NOMO-1 treated with DMSO at 0.1 percent for 48 hours (cell line): Measurements from ENCODE around the gene PABPN1L.

ENCODE experiments used
- DNase-seq: peaks from one replicate; lab custom pipeline; 2025; ENCODE audit not compliant: unreplicated experiment; lab: John Stamatoyannopoulos, UW

Gene PABPN1L

GRCh38 chr16:88866151-88866920 is at the start of gene PABPN1L:
PABPN1L (minus strand) TSS chr16:88866660; CDS start chr16:88866606, 54 bp downstream.
- no peak for DNase-seq

DNA sequence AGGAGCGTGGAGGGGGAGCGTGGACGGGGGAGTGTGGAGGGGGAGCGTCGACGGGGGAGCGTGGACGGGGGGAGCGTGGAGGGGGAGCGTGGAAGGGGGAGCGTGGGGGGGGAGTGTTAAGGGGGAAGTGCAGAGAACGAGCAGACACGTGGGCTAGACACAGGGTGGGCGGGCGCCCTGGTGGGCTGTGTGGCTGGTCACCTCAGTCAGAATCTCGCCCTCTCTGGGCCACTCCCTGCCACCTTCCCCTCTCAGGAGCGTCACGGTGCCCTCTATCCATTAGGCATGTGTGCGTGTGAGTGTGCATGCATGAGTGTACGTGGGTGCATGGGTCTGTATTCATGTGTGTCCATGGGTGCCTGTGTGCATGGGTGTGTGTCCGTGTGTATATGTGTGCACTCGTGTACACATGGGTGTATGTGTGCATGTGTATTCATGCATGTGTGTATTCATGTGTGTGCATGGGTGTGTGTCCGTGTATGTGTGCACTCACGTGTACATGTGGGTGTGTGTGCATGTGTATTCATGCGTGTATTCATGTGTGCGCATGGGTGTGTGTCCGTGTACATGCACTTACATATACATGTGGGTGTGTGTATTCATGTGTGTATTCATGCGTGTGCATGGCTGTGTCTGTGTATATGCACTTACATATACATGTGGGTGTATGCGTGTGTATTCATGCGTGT is 49.3 kb upstream of the PABPN1L start:
- no peak for DNase-seq

GRCh38 chr16:88914750-88915368 is 48.4 kb upstream of the PABPN1L start:
- no peak for DNase-seq

DNA sequence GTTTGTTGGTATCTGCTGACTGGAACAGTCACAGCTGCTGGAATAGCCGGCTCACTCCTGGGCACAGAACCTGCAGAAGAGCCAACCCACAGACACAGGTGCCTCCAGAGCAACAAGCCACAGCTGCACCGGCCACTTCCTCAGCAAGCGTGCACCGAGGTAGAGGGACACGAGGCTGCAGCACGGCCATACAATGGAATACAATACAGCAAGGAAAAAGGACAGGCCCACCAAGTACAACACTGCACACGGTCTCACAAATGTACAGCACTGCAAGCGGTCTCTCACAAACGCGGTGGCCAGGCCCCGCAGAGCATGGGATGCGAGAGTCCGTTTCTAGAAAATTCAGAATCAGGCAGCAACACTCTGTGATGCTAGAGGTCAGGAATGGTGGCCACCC is 47.4 kb upstream of the PABPN1L start:
- no peak for DNase-seq

DNA sequence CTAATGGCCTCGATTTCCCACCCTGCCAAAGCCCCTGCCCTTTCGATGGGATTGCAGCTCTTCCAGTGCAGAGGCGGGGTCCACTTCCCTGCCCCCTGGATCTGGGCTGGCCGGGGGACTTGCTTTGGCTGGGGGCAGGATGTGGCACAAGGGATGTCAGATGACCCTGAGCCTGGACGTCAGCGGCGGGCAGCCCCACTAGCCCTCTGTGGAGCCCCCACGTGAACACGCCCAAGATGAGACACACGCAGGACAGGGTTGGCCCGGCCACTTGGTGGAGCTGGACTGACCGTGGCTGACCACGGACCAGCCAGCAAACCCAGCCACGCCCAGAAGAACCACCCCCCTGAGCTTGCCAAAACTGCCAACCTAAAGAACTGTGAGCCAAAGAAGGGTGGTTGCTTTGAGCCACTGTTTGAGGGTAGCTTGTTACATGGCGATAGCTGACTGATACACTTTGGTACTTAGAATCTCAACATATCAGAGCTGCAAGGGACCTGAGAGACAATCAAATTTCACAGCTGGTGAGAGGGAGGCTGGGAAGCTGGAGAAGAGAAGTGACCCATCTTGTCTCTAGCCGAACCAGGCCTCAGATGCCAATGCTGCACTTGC is 46.6 kb upstream of the PABPN1L start:
- DNase-seq: no peak

DNA sequence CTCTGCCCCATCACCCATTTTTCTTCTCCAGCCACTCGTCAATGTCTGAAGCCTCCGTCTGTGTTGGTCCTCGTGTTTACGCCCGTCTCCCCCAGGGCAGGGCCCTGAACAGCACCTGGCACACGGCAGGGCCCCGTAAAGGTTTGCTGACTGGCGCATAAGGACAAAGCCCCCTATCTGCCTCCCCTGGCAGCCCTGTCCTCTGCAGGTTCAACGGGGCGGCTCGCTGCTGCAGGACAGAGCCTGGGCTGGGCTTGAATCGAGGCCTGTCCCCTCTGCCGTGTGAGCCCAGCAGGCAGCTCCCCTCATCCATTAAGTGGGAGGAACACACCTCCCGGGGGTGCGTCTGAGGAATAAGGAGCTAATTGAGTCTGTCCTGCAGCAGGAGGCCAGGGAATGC is 46.1 kb upstream of the PABPN1L start:
- DNase-seq: no peak

- no peak for DNase-seq
These were observed 45.5 kb upstream of the PABPN1L start for GRCh38 chr16:88911946-88912310.

DNA sequence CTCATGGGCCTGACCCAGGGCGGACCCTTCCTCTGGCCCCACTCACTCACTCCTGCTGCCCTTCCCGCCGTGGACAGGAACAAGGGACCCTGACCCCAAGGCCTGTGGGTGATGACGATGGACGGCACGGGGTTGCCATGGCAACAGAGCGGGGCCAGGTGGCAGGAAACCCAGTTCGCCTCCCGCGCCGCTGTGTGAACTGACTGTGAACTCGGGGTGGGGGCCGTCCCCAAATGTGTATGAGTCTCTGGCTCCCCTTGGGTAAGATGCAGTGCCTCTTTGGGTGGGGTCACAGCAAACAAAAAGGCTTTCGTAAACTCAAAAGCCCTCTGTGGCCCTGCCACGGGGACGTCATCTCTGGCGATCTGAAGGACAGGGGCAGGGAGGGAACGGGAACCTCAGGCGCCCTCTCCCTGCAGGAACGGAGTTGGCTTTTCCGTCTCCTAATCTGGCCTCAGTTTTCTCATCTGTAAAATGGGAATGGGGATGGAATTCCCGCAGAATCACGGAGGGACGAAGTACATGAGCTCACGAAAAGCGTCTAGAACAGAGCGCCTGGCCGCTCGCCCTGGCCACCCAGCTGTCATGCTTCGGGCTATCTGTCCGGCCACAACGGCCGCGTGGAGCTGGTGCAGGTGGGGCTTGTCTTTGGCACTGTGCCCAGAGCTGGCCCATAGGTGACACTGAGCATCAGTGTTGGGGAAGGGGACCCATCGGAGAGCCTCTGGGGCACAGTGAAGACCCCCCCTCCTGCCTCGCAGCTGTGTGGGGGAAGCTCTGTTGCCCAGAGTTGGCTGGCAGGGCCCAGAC is 44.9 kb upstream of the PABPN1L start:
- no peak for DNase-seq

DNA sequence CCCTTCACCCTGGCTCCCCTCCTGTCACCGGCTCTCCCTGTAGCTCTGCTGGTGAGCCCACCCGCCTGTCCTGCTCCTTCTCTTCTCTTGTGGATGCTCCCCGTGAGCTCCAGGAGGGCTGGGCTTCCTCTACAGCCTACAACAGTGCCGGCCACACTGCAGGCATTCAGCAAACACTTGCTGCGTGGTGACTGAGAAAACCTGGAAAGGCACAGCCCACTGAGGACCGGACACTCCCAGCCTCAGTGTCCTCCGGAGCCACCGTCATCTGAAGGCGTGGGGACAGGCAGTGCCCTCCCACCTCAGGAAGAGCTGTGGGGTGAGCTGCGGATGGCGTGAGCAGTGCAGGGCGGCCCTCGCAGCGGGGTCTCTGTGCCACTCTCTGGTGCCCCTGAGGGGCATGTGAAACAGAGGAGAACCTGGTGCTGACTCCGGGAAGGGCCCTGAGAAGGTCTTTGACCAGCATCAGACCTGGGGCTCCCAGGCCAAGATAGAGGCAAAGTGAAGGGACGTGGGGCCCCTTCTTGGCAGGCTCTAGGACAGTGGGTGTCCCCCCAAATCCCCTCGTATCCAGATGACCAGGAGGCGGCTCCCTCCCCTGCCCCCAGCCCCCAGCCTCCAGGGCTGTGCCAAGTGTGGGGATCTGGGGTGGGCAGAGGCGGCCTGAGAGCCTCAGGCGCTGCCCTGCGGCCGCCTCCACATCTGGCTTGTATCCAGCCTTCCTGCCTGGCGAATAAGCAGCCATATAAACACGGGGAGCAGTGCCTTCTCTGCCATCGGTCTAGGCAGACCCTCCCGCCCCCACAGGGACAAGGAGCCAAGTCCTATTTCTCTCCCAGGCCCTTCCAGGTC is 44.0 kb upstream of the PABPN1L start:
- DNase-seq: no peak

- DNase-seq: no peak
These were observed 43.2 kb upstream of the PABPN1L start for GRCh38 chr16:88909431-88910210.

GRCh38 chr16:88908307-88908706 is 41.8 kb upstream of the PABPN1L start:
- no peak for DNase-seq

GRCh38 chr16:88907768-88908167 is 41.3 kb upstream of the PABPN1L start:
- no peak for DNase-seq

- no peak for DNase-seq
These were observed 40.2 kb upstream of the PABPN1L start for GRCh38 chr16:88906535-88907105.

DNA sequence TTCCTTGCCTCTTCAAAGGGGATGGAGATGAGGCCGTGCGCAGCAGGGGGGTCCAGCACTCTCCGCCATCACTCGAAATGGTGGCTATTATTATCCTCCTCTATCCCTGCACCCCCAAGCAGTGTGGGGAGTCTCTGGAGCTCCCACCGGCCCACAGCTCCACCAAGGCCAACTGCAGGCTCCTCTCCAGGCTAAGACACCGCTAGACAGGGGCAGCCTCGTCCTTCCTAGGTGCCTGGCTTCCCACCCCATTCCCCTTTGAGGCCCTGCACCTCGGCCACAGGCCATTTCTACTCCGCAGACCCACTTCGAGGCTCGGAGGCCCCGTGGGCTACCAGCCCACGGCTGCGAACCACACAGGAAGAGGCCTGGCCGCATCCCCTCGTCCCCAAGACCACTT is 39.6 kb upstream of the PABPN1L start:
- DNase-seq: no peak

GRCh38 chr16:88905563-88905962 is 39.1 kb upstream of the PABPN1L start:
- DNase-seq: no peak

DNA sequence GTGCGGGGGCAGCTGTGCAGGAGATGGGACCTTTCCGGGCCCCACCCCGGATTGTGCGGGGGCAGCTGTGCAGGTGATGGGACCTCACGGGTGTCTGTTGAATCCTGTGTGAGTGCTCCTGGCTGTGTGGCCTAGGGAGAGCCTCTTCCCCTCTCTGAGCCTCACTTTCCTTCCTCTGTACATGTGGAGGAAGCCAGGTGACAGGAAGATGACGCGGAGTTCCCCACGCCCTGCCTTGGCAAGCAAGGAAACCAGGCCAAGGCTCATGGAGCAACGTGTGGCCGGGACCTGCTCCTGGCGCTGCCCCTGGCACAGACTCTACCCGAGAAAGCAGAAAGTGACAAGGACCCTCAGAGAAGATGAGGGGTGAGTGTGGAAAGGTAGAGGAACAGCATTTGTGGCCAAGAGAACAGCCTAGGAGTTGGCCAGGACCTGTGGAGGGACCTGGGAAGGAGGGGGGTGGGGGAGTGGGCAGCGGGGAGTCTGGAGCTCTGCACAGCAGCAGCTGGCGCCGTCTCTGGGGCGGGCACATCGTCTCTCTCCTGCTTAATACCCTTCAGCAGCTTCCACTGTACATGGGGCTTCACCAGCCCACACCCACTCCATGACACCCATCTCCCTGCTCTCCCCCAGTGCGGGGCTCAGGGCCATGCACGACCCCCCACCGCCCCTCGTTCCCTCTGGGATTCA is 38.4 kb upstream of the PABPN1L start:
- DNase-seq: no peak

DNA sequence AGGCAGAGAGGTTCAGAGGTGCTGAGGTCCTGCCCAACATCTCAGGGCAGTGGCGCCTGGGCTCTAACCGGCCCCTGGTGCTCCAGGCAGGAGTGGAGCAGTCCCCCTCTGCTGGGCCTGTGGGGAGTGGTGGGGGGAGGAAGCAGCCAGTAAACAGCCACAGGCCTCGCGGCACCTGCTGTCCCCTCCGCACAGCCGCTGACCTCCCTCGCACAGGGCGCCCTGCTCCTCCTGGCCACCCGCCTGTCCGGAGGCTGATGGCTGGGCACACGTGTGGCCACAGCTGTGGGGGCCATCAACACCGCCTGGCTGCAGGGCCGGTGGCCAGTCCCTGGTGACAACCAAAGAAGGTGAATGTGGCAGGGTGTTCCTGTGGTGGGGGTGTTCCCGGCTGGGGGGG is 36.8 kb upstream of the PABPN1L start:
- no peak for DNase-seq

DNA sequence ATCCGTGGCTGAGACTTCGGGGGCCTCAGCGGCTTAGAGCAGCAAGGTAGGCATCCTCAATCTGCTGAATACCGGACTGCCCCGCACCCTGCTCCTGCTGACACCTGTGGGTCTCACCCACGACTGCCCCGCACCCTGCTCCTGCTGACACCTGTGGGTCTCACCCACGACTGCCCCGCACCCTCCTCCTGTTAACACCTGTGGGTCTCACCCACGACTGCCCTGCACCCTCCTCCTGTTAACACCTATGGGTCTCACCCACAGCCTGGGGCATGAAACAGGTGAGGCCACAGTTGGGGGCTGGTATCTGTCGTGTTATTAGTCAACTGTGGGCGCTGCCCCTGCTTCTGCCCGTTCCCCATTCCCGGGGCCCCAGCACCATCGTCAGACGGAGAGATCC is 36.3 kb upstream of the PABPN1L start:
- DNase-seq: no peak
